Renal pelvis (tissue), 12 donors: ENCODE measurements around the gene NT5DC4. TPM values are rescaled to one million over a fixed set of nuclear protein-coding genes. Genes with fewer than 3 reads are reported as not detected.

Experiments used
- DNase-seq: peaks from one replicate; pipeline ENCODE4 v3.0.0-alpha.2; 2013
- long read RNA-seq, 16 experiments: transcript quantifications; one replicate each; lab custom pipeline, GENCODE V29; 2026
- polyA plus RNA-seq, 3 donors: library from polyadenylated mRNA; unstranded; fragments of 120-200 nt; gene quantifications; one replicate each; pipeline ENCODE4 v1.2.1, GENCODE V29; 2013; ENCODE audit not compliant: insufficient read length in 3 of 3

The NT5DC4 gene
- polyA plus RNA-seq, result 1 to 10 TPM in 1 of 3 donors, under 1 TPM in 1, not detected in 1; 0.34 to 1.4 TPM
- long read RNA-seq, donor 1, partial matches to known transcripts, result 5 of 5 reads
- long read RNA-seq, donor 1, other reads (novel, unspliced or antisense), result 0 of 5 reads
- long read RNA-seq, donor 2, result 0 reads
- long read RNA-seq, donor 3, result 0 reads
- long read RNA-seq, donor 4, result 0 reads
- long read RNA-seq, donor 5, result 0 reads
- long read RNA-seq, donor 6, result 0 reads
- long read RNA-seq, donor 7, result 0 reads
- long read RNA-seq, donor 8, result 0 reads
- long read RNA-seq, donor 9, result 0 reads
- long read RNA-seq, donor 10, partial matches to known transcripts, result 9 of 9 reads
- long read RNA-seq, donor 10, other reads (novel, unspliced or antisense), result 0 of 9 reads
- long read RNA-seq, donor 11, result 0 reads
- long read RNA-seq, donor 12, partial matches to known transcripts, result 13 of 13 reads
- long read RNA-seq, donor 12, other reads (novel, unspliced or antisense), result 0 of 13 reads
- long read RNA-seq, donor 13, partial matches to known transcripts, result 11 of 11 reads
- long read RNA-seq, donor 13, other reads (novel, unspliced or antisense), result 0 of 11 reads
- long read RNA-seq, donor 14, result 0 reads
- long read RNA-seq, donor 15, result 0 reads
- long read RNA-seq, donor 16, result 0 reads

GRCh38 chr2:112720785-112721184 lies at the start of gene NT5DC4:
Gene NT5DC4, plus strand, starts transcription at chr2:112721020. Its CDS starts 60 bp downstream, at chr2:112721080.
- no peak for DNase-seq

- no peak for DNase-seq
Measured at GRCh38 chr2:112671801-112672200, 49.0 kb upstream of the NT5DC4 start.

- no peak for DNase-seq
Measured at GRCh38 chr2:112673008-112673407, 47.8 kb upstream of the NT5DC4 start.

GRCh38 chr2:112674229-112674628 lies 46.6 kb upstream of the NT5DC4 start:
- DNase-seq, result no peak

GRCh38 chr2:112679484-112679883 lies 41.3 kb upstream of the NT5DC4 start:
- DNase-seq, result no peak

GRCh38 chr2:112680666-112681101 lies 40.1 kb upstream of the NT5DC4 start:
- DNase-seq, result no peak

GRCh38 chr2:112682101-112682500 lies 38.7 kb upstream of the NT5DC4 start:
- no peak for DNase-seq

GRCh38 chr2:112683550-112684414 lies 37.0 kb upstream of the NT5DC4 start:
- no peak for DNase-seq

GRCh38 chr2:112684415-112684775 lies 36.4 kb upstream of the NT5DC4 start:
- no peak for DNase-seq

GRCh38 chr2:112685271-112685884 lies 35.4 kb upstream of the NT5DC4 start:
- no peak for DNase-seq

GRCh38 chr2:112686348-112687217 lies 34.2 kb upstream of the NT5DC4 start:
- no peak for DNase-seq

- DNase-seq, result no peak
Measured at GRCh38 chr2:112687522-112687921, 33.3 kb upstream of the NT5DC4 start.

- DNase-seq, result no peak
Measured at GRCh38 chr2:112688086-112688880, 32.5 kb upstream of the NT5DC4 start.

GRCh38 chr2:112690853-112691401 lies 29.9 kb upstream of the NT5DC4 start:
- DNase-seq, result no peak

GRCh38 chr2:112691881-112692281 lies 28.9 kb upstream of the NT5DC4 start:
- DNase-seq, result no peak

GRCh38 chr2:112692495-112692911 lies 28.3 kb upstream of the NT5DC4 start:
- peak; percentile 47 for DNase-seq

GRCh38 chr2:112692918-112693317 lies 27.9 kb upstream of the NT5DC4 start:
- DNase-seq, result no peak

- no peak for DNase-seq
Measured at GRCh38 chr2:112693596-112693995, 27.2 kb upstream of the NT5DC4 start.

GRCh38 chr2:112694182-112694581 lies 26.6 kb upstream of the NT5DC4 start:
- DNase-seq, result no peak
